ENCODE data around the gene SLC45A3.

DNA sequence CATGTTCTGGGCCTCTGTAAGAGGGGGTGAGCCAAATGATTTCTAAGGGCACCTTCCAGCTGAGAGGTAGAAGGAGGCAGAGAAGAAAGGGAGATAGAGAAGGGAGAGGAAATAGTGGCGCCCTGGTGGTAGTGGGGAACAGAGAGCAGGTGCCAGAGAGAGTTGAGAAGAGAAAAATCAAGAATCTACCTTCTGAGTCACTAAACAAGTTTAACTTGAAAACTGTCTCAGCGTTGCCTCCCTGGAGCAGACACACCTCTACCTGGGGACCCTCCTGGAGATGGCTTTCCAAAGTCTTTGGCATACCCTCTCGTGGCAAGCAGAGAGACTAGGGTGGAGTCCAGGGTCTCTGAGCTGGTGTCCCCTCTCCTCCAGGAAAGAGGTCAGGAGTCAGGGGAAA is 1.1 kb upstream of the SLC45A3 start:
- TF ChIP-seq CTCF (IDR thresholded peaks at IDR 0.05) = no peak
- no peak for TF ChIP-seq ZFX (IDR thresholded peaks at IDR 0.05; ENCODE audit: borderline replicate concordance)
